HG02798 (cell line): ENCODE measurements around the gene ACTG1.

Experiments used
- ATAC-seq: cut with Tn5 transposase; IDR thresholded peaks from one replicate; pipeline ENCODE4 v1.9.1; 2021; ENCODE audit warnings: mild to moderate bottlenecking; ENCODE audit not compliant: unreplicated experiment, poor library complexity

ACTG1 gene

DNA sequence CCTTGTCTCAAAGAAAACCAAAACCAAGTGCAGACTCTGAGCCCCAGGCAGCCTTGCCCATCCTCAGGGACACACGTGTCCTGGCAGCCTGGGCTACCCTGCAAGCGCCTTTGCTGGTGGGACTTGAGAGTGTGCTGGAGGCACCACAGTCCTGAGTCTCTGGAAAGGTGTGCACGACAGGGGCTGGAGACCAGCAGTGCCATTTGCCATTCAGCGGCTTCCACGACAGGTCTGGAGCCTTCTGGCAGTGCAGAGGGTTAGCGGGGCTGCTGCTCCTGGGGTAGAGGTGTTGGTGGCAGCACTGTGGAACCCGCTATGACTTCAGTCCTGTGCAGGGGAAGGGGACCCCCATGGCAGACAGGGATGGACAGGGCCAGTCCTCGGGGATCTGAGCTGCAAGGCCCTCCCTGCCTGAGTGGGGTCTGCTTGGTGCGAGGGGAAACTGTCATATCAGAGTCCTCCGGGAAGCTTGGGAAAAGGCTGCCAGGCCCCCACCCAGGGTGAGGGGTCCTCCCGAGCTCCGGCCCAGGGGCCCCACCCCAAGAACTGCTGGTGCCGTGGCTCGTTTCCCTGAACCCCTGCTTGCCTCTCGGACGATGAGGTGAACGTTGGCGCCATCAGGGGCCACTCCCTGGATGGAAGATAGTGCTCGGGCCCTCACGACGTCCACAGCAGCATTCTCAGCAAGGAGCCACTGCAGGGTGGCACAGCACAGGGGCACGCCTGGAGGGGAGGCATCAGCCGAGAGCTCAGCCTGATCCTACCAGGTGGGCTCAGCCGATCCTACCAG lies 32.8 kb upstream of the ACTG1 start:
- no peak for ATAC-seq

DNA sequence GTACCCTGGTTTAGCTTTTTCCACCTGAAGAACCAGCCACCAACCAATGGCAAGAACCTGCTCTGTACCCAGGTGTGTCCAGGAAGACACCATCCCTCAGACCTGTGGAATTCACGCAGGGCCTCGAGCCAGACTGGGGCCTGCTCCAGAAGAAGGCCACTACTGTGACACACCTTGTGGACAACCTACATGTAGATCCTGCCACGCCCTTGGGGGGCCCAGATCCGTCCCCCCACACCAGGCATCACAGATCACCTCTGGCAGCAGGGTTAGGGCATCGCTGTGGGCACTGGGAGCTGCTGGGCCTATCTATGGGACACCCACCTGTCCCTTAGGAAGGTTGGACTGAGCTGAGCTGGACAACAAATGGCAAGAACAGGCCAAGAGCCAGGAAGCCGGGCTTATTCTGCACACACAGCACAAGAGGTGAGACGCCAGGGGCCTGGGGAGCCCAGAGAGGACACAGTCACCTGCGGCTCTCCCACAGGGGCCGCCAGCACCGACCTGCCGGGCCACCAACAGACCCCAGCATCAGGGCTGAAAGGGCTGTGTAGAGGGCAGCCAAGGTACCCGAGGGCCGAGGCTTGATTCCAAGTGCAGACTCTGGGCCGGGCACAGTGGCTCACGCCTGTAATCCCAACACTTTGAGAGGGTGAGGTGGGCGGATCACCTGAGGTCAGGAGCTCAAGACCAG lies 31.8 kb upstream of the ACTG1 start:
- ATAC-seq = no peak

DNA sequence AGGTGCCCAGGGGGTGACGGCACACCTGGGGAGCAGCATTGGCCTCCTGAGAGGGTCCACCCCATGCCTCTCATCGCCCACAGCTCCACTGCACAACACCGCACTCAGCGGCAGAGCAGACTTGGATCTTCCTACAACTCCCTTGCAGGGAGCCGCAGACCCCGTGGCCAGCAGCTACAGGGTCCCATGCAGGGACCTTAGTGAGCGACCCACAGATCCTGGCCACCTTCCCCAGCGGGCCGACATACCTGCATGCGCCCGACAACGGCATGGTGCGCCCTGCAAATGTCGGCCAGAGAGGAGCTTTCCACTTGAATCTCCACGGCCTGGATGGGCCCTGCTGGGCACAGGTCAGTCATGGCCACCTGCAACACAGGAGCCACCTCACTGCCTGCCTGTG lies 31.2 kb upstream of the ACTG1 start:
- ATAC-seq = no peak

- no peak for ATAC-seq
Measured at GRCh38 chr17:81543339-81543675, 30.7 kb upstream of the ACTG1 start.

- no peak for ATAC-seq
Measured at GRCh38 chr17:81542431-81543338, 30.1 kb upstream of the ACTG1 start.

GRCh38 chr17:81541123-81541522 lies 28.5 kb upstream of the ACTG1 start:
- ATAC-seq = no peak

- no peak for ATAC-seq
Measured at GRCh38 chr17:81540676-81541027, 28.1 kb upstream of the ACTG1 start.

GRCh38 chr17:81539961-81540675 lies 27.5 kb upstream of the ACTG1 start:
- no peak for ATAC-seq

- no peak for ATAC-seq
Measured at GRCh38 chr17:81539571-81539900, 26.9 kb upstream of the ACTG1 start.

DNA sequence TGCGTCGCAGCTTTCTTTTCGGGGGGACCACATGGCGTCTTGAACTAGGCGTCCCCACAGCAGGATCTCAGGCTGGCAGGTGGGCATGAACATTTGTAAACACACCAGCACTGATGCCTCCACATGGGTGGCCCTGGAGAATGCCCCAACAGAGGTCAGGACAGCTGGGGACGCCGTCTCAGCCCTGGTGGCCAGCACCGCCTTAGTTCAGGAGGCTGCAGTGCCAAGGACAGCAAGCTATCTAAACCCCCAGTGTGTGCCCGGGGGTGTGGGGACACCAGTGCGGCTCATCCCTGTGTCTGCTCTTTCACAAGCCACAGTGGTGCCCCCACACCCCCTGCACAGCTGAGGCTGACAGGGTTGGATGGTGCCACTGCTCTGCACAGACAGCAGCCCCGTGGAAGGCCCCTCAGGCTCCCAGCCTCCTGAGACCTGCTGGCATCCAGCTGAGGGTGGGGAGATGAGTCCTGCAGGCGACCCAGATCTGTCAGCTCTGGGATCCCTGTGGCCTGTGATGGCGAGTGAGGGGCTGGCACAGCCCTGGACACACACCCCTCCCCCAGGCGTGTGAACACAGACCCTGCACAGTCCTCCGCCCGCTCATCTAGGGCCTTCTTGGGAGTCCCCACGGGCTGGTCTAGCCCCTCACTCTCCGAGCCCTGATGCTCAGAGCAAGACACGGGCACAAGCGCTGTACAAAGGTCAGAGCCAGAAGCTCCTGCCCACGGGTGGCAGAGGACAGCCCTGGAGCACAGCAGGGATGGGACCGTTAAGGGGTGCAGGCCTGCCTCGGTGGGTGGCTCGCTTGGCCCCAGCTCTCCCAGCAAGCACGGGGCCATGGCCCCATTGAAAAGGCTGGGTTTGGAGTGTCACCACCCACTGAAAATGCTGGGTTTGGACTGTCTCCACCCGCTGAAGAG lies 26.3 kb upstream of the ACTG1 start:
- ATAC-seq = no peak

DNA sequence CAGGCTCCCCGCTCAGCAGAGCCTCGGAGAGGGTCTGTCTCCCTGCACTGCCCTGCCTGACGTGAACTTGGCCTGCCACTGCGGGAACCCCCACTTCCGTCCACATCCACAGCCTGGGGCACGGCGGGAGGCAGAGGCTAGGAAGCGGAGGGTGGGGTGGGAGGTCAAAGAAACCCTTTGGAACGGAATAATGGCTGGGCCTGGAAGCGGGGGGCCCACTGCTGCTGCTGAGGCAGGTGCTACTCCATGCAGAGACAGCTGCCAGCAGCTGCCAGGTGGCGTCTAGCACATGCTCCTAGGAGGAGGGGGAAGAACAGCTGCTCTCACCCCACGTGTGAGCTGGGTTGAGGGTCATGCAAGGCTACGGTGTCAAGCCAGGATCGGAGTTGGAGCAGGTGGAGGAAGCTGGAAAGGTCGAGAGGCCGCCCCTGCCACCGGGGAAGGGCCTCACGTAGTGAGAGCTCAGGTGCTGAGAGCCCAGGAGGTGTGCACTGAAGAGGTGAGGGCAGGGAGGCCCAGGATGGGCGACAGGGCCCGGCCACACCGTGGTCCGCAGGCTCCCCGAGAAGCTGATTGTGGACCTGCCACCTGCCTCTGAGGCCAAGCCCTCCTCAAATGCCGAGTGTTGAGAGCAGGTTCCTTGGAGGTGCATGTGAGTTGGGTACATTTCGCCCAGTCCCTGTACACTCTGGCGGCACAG lies 25.4 kb upstream of the ACTG1 start:
- no peak for ATAC-seq

- no peak for ATAC-seq
Measured at GRCh38 chr17:81537343-81537855, 24.8 kb upstream of the ACTG1 start.

DNA sequence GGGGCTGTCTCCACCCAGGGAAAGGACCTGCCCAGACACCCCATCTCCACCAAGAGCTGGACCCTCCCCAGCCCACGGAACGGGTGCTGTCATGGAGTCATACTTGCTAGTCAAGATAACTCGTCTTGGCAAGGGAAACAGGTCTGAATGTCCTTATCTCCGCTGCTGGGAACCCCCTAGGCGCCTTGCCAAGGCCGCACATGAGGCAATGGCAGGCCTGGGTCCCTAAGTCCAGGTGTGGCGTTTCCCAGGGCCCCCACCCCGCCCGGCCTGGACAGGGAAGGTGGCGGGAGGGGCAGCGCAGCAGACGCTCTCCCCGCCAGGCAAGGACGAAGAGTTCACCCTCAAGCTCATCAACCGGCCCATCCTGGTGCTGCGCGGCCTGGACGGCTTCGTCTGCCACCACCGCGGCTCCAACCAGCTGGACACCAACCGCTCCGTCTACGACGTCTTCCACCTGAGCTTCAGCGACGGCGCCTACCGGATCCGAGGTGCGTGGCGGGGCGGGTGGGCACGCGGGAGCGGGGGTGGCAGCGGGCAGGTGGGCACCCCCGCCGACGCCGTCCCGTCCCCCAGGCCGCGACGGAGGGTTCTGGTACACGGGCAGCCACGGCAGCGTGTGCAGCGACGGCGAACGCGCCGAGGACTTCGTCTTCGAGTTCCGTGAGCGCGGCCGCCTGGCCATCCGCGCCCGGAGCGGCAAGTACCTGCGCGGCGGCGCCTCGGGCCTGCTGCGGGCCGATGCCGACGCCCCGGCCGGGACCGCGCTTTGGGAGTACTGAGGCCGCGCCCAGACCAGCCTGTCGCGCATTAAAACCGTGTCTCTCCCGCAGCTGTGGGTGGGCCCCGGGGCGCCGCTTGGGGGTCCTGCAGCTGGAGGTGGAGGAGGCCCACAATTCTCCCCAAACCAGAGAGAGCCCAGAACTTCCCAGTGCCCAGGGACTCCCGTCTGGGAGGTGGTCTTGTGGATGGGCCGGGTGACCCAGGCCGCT lies 24.0 kb upstream of the ACTG1 start:
- ATAC-seq = no peak

DNA sequence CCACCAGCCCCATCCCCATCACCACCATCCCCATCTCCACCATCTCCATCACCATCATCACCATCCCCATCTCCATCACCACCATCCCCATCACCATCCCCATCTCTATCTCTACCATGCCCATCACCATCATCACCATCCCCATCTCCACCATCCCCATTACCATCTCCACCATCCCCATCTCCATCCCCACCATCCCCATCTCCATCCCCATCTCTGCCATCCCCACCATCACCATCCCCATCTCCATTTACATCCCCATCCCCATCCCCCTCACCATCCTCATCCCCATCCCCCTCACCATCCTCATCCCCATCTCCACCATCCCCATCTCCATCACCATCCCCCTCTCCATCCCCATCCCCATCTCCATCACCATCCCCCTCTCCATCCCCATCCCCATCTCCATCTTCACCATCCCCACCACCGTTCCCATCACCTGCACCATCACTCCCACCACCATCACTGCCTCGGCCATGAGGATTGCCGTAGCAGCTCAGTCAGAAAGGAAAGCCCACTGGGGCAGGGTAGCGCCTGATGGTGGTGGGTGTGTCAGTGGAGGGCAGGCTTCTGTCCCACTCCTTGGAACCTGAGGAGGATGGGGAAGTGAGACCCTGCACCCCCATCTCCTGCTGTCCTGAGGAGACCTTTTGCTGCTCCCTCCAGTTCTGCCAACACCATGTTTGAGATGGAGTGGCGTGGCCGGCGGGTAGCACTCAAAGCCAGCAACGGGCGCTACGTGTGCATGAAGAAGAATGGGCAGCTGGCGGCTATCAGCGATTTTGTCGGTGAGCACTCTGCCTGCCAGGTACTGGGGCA lies 23.1 kb upstream of the ACTG1 start:
- ATAC-seq = no peak

- ATAC-seq = no peak
Measured at GRCh38 chr17:81535007-81535328, 22.4 kb upstream of the ACTG1 start.

- ATAC-seq = no peak
Measured at GRCh38 chr17:81534157-81535006, 21.8 kb upstream of the ACTG1 start.
